Embryonic facial prominence (tissue), 1 donor: ENCODE results near the gene ALG6.
"Not testable (repeated sequence)": the region's sequence is repeated elsewhere in the genome, so short reads cannot be mapped to it uniquely, and the experiment has no call there.

Experiments
- DNase-seq: peaks from one replicate; pipeline ENCODE4 v3.0.0-alpha.2; 2016; ENCODE audit errors: extremely low spot score

ALG6 gene

GRCh38 chr1:63328781-63329180, 38.6 kb upstream of the ALG6 start:
- no peak for DNase-seq

GRCh38 chr1:63329621-63330330, 37.7 kb upstream of the ALG6 start:
- no peak for DNase-seq

- DNase-seq: no peak
Observed at GRCh38 chr1:63330331-63330916, 37.0 kb upstream of the ALG6 start.

GRCh38 chr1:63342402-63342801, 25.0 kb upstream of the ALG6 start:
- no peak for DNase-seq

- no peak for DNase-seq
Observed at GRCh38 chr1:63343922-63344321, 23.5 kb upstream of the ALG6 start.

GRCh38 chr1:63350320-63350719, 17.1 kb upstream of the ALG6 start:
- DNase-seq: no peak

GRCh38 chr1:63352736-63353135, 14.7 kb upstream of the ALG6 start:
- no peak for DNase-seq

GRCh38 chr1:63356234-63356633, 11.2 kb upstream of the ALG6 start:
- DNase-seq: not testable (repeated sequence)

GRCh38 chr1:63359561-63359960, 7.9 kb upstream of the ALG6 start:
- no peak for DNase-seq

GRCh38 chr1:63362073-63362472, 5.4 kb upstream of the ALG6 start:
- no peak for DNase-seq

GRCh38 chr1:63362578-63362977, 4.8 kb upstream of the ALG6 start:
- no peak for DNase-seq

- DNase-seq: no peak
Observed at GRCh38 chr1:63363014-63363413, 4.4 kb upstream of the ALG6 start.

- DNase-seq: no peak
Observed at GRCh38 chr1:63366908-63367214, 566 bp upstream of the ALG6 start.

- DNase-seq: no peak
Observed at GRCh38 chr1:63368131-63368530, 704 bp downstream of the ALG6 start.

GRCh38 chr1:63379583-63379982, 12.2 kb downstream of the ALG6 start:
- no peak for DNase-seq

GRCh38 chr1:63381741-63382140, 14.3 kb downstream of the ALG6 start:
- DNase-seq: no peak

GRCh38 chr1:63401945-63402344, 34.5 kb downstream of the ALG6 start:
- DNase-seq: no peak

GRCh38 chr1:63403386-63403785, 36.0 kb downstream of the ALG6 start:
- DNase-seq: no peak

GRCh38 chr1:63405021-63405420, 37.6 kb downstream of the ALG6 start:
- DNase-seq: no peak

GRCh38 chr1:63405987-63406386, 38.6 kb downstream of the ALG6 start:
- no peak for DNase-seq

GRCh38 chr1:63407002-63407401, 39.6 kb downstream of the ALG6 start:
- no peak for DNase-seq

- no peak for DNase-seq
Observed at GRCh38 chr1:63408331-63408730, 40.9 kb downstream of the ALG6 start.

GRCh38 chr1:63411066-63411465, 43.6 kb downstream of the ALG6 start:
- no peak for DNase-seq

GRCh38 chr1:63413394-63413793, 46.0 kb downstream of the ALG6 start:
- no peak for DNase-seq
